A673 (cell line): ENCODE measurements around the gene INPP5E. TPM values are rescaled to one million over a fixed set of nuclear protein-coding genes. Genes with fewer than 3 reads are reported as not detected.
A peak's percentile ranks its signal among the peaks of the same experiment; 100 is the strongest.

Experiments used
- BruUV-seq: library from RNA; stranded (reverse); fragments of 400-500 nt; replicated peaks from 2 replicates; lab custom pipeline; 2021; lab: Mats Ljungman, UMichigan
- CTCF ChIA-PET: fragments of 300-600 bp; sonication (Branson Sonifier 250); formaldehyde crosslinking; loops from one replicate; lab custom pipeline; 2022; ENCODE audit warnings: antibody characterized with exemption; lab: Charles Lee
- POLR2A ChIA-PET: fragments of 300-600 bp; sonication (Branson Sonifier 250); formaldehyde crosslinking; loops from one replicate; lab custom pipeline; 2022; ENCODE audit warnings: antibody characterized with exemption; ENCODE audit not compliant: low non-redundant PET; lab: Charles Lee
- DNase-seq: peaks from one replicate; pipeline ENCODE4 v3.0.0-alpha.2; 2015; ENCODE audit warnings: low spot score
- H3K27ac ChIP-seq: fragments of 200-600 bp; sonication (generic); 2 replicates; pipeline ENCODE4 v1.5.1; 2016; ENCODE audit warnings: mixed run types, low read depth, mild to moderate bottlenecking, mixed read lengths, antibody characterized with exemption, low read length; ENCODE audit not compliant: poor library complexity, severe bottlenecking
- H3K27me3 ChIP-seq: fragments of 200-600 bp; sonication (generic); replicated peaks from 2 replicates; pipeline ENCODE4 v1.6.1; 2017; ENCODE audit warnings: mixed run types, low read depth, mild to moderate bottlenecking, mixed read lengths, antibody characterized with exemption, low read length; ENCODE audit not compliant: insufficient read depth, poor library complexity
- H3K36me3 ChIP-seq: fragments of 200-600 bp; sonication (generic); 2 replicates; pipeline ENCODE4 v1.6.1; 2016; ENCODE audit warnings: mixed run types, mild to moderate bottlenecking, mixed read lengths, antibody characterized with exemption, low read length; ENCODE audit not compliant: insufficient read depth, poor library complexity, severe bottlenecking
- H3K4me1 ChIP-seq: fragments of 200-600 bp; sonication (generic); 2 replicates; pipeline ENCODE4 v1.6.1; 2017; ENCODE audit warnings: mixed run types, mild to moderate bottlenecking, mixed read lengths, antibody characterized with exemption, low read length; ENCODE audit not compliant: insufficient read depth, poor library complexity, severe bottlenecking
- H3K4me3 ChIP-seq: fragments of 200-600 bp; sonication (generic); 2 replicates; pipeline ENCODE4 v1.5.1; 2016; ENCODE audit warnings: low read depth, mixed run types, mild to moderate bottlenecking, mixed read lengths, low read length; ENCODE audit not compliant: poor library complexity, severe bottlenecking
- H3K9me3 ChIP-seq: fragments of 200-600 bp; sonication (generic); 2 replicates; pipeline ENCODE4 v1.6.1; 2016; ENCODE audit warnings: mixed run types, low read depth, mild to moderate bottlenecking, mixed read lengths, antibody characterized with exemption, low read length; ENCODE audit not compliant: poor library complexity, severe bottlenecking
- EZH2 ChIP-seq: fragments of 200-600 bp; sonication (generic); IDR thresholded peaks from 2 replicates; pipeline ENCODE4 v1.6.1; 2017; ENCODE audit warnings: borderline replicate concordance, low read depth, mild to moderate bottlenecking, mixed read lengths, antibody characterized with exemption, low read length; ENCODE audit not compliant: poor library complexity, severe bottlenecking
- intact Hi-C: fragments of 100-400 bp; cut with micrococcal nuclease; formaldehyde crosslinking; loops from one replicate; pipeline ENCODE4 v1.10.0; 2022; ENCODE audit not compliant: unreplicated experiment
- total RNA-seq: library from RNA; stranded (reverse); gene quantifications from 2 replicates; pipeline ENCODE4 v1.2.3, GENCODE V29; 2021
- TF ChIP-seq, protein P1 (sequence below): fragments of 300-800, 200-600 bp; sonication (generic); conservative IDR thresholded peaks from 2 replicates; pipeline ENCODE4 v1.5.1; 2017; ENCODE audit warnings: low read depth, mild to moderate bottlenecking, antibody characterized with exemption, low read length, moderate library complexity, mixed read lengths

INPP5E gene
- total RNA-seq, 1 experiment from 2014 or later, result 26.2 TPM

- DNase-seq, result peak; percentile 95
- intact Hi-C loops, result no loop called here
- TF ChIP-seq EZH2, result no peak
- TF ChIP-seq, protein P1, sequence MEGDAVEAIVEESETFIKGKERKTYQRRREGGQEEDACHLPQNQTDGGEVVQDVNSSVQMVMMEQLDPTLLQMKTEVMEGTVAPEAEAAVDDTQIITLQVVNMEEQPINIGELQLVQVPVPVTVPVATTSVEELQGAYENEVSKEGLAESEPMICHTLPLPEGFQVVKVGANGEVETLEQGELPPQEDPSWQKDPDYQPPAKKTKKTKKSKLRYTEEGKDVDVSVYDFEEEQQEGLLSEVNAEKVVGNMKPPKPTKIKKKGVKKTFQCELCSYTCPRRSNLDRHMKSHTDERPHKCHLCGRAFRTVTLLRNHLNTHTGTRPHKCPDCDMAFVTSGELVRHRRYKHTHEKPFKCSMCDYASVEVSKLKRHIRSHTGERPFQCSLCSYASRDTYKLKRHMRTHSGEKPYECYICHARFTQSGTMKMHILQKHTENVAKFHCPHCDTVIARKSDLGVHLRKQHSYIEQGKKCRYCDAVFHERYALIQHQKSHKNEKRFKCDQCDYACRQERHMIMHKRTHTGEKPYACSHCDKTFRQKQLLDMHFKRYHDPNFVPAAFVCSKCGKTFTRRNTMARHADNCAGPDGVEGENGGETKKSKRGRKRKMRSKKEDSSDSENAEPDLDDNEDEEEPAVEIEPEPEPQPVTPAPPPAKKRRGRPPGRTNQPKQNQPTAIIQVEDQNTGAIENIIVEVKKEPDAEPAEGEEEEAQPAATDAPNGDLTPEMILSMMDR, result no peak
- CTCF ChIA-PET, result interaction anchor here (0.8 to 2.5 kb wide), 5 partner anchors 142 to 161 kb away, joined by 3 to 23 read pairs (median 5); no protein-coding TSS in a partner anchor
- Histone ChIP-seq H3K4me3 (peak overlapping the region; percentile 59), H3K36me3 (no peaks in the 10 kb centered on the region), H3K9me3 (no peaks in the 10 kb centered on the region), H3K27me3 (no peaks in the 10 kb centered on the region), H3K4me1 (peaks cover 17% of the 10 kb centered on the region), H3K27ac (peak overlapping the region; percentile 100)
- no TSS peak for BruUV-seq
- POLR2A ChIA-PET, result no interaction called here
These were observed 44.0 kb upstream of the INPP5E start for GRCh38 chr9:136483589-136484152.

DNA sequence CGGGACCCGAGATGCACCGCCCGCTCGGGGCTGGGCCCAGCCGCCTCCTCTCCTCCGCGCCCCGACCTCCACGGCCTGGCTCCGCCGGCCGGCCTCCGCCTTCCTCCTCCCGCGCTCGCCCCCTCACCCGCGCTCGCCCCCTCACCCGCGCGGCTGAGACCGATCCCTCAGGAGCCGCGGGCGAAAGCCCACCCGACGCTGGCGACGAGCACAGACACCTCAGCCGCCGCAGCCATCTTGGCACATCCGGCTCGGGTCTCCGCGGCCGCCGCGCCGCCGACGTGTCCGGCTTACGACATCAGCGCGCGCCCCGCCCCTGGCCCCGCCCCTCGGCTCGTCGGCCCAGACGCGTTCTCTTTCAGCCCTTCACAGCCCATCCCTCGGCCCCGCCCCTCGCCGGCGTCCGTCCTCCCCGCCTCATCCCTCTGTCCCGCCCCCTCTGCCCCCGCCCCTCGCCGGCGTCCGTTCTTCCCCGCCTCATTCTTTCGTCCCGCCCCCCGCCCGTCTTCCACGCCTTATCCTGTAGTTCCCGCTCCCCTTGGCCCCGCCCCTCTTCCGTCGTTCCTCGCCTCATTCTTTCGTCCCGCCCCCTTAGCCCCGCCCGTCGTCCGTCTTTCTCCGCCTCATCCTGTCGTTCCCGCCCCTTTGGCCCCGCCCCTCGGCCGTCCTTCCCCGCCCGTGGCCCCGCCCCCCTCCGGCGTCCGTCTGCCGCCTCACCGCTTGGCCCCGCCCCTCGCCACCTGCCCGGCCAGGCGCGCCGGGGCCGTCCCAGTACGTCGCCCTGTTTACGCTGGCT, 43.3 kb upstream of the INPP5E start, which contains the start of gene SEC16A:
TSS of gene SEC16A (minus strand) at position 248 of the 796 bp plus-strand sequence. CDS start 5,425 bp downstream, outside the sequence.
- H3K9me3 ChIP-seq, result no peaks in the 10 kb centered on the region
- peak within 1 kb of the TSS; percentile 86 for H3K4me3 ChIP-seq
- POLR2A ChIA-PET, result no interaction called here
- no TSS peak for BruUV-seq
- CTCF ChIA-PET, result interaction anchor here (0.8 to 2.5 kb wide), 3 partner anchors 142 to 161 kb away, joined by 3 to 23 read pairs (median 10); no protein-coding TSS in a partner anchor
- no peaks in the 10 kb centered on the region for H3K27me3 ChIP-seq
- no peak for TF ChIP-seq EZH2
- TF ChIP-seq, protein P1, result no peak
- no peaks in the 10 kb centered on the region for H3K36me3 ChIP-seq
- H3K27ac ChIP-seq, result peak within 1 kb of the TSS; percentile 100
- H3K4me1 ChIP-seq, result peaks cover 17% of the 10 kb centered on the region
- intact Hi-C loops, result no loop called here
- DNase-seq, result peak; percentile 97

DNA sequence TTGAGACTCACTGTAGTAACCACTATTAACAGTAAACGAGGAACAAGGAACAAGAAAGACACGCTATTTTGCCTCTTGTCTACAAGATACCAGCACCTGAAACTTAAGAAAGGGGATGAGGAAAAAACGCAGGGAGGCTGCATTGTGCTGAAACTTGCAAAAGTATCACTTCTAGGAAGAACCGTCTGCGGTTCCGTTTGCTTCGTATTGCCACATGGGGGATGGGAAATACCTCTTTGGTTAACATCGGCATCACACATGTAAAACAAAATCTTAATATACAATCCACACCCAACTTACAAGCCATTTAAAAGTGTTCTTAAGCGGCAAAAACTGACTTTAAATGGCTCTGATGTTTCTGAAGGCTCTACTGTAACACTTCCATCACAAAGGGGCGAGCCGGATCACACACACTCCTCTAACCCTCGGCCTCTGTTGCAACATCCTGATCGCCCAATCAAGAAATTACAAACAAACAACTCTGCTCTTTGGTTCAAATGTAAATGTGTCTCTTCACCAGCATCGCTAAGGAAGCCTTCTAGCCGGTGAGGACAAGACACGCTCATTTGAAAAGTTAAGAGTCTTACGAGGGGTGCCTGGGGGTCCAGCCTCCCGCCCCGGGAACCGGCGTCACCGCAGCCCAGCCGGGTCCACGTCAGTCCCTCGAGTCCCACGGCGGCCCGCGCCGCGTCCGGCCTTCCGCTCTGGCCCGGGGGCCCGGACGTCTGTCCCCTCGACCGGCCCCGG, 42.6 kb upstream of the INPP5E start:
- BruUV-seq, result TSS peak; percentile 82
- Histone ChIP-seq H3K27me3 (no peaks in the 10 kb centered on the region), H3K9me3 (no peaks in the 10 kb centered on the region), H3K4me3 (peak overlapping the region; percentile 86), H3K36me3 (peaks cover 4% of the 10 kb centered on the region), H3K27ac (peak overlapping the region; percentile 94), H3K4me1 (peaks cover 17% of the 10 kb centered on the region)
- ChIA-PET POLR2A (no interaction called here), CTCF (no interaction called here)
- TF ChIP-seq, protein P1, result no peak
- no peak for TF ChIP-seq EZH2
- peak; percentile 32 for DNase-seq
- intact Hi-C loops, result no loop called here
